A549 (cell line): Measurements from ENCODE around the gene AIG1. TPM values are rescaled to one million over a fixed set of nuclear protein-coding genes. Genes with fewer than 3 reads are reported as not detected.

Experiments used
- ATAC-seq, 2 experiments: fragments of 200-7000 bp in 1 of 2; fragments of >200 bp in 1 of 2; cut with Nextera tagmentation in 1 of 2; cut with Tn5 transposase in 1 of 2; 3 replicates each; pipeline versions ENCODE4 v1.8.0 to v1.9.1; 2018 to 2020; ENCODE audit warnings: mild to moderate bottlenecking in 1 of 2, moderate library complexity in 1 of 2
- CTCF ChIA-PET: fragments of 300-600 bp; sonication (Branson Sonifier 250); formaldehyde crosslinking; extraction: SDS; loops from one replicate; lab custom pipeline; 2021; ENCODE audit warnings: antibody characterized with exemption, inconsistent platforms; lab: Yijun Ruan, JAX
- POLR2A ChIA-PET: fragments of 350-600 bp; formaldehyde crosslinking; extraction: SDS; loops from one replicate; lab custom pipeline; 2021; ENCODE audit warnings: antibody characterized with exemption, inconsistent platforms; lab: Yijun Ruan, JAX
- DNase-seq, 2 experiments: peaks; one replicate each; pipeline versions ENCODE4 v3.0.0 to v3.0.0-alpha.2; 2011 to 2016; ENCODE audit warnings: low read depth in 1 of 2, low spot score in 1 of 2
- FAIRE-seq: peaks from 2 replicates; lab custom pipeline; 2011; peaks lifted over from hg19 to GRCh38; lab: Jason Lieb, UNC
- H3K27ac ChIP-seq, 2 experiments: fragments of >200 bp; sonication (Bioruptor Twin); formaldehyde crosslinking; 3 replicates each; pipeline ENCODE4 v1.5.1; 2016 to 2017
- H3K4me1 ChIP-seq: fragments of >200 bp; sonication (Bioruptor Twin); formaldehyde crosslinking; 3 replicates; pipeline ENCODE4 v1.6.1; 2016
- H3K4me2 ChIP-seq: fragments of >200 bp; sonication (Bioruptor Twin); formaldehyde crosslinking; 3 replicates; pipeline ENCODE4 v1.6.1; 2016
- H3K4me3 ChIP-seq: fragments of >200 bp; sonication (Bioruptor Twin); formaldehyde crosslinking; 3 replicates; pipeline ENCODE4 v1.5.1; 2016
- H3K9me3 ChIP-seq: fragments of >200 bp; sonication (Bioruptor Twin); formaldehyde crosslinking; 3 replicates; pipeline ENCODE4 v1.6.1; 2016
- BHLHE40 ChIP-seq: IDR thresholded peaks from 2 replicates; pipeline ENCODE4 v1.6.1; 2012; ENCODE audit warnings: low read depth, low read length, inconsistent platforms
- CBX8 ChIP-seq: fragments of 200-600 bp; sonication (generic); IDR thresholded peaks from 2 replicates; pipeline ENCODE4 v1.6.1; 2016
- CEBPB ChIP-seq, 2 experiments: fragments of >200 bp in 1 of 2; sonication (Bioruptor Twin) in 1 of 2; formaldehyde crosslinking in 1 of 2; IDR thresholded peaks; 2 replicates each; pipeline ENCODE4 v1.6.1; 2012 to 2016
- CHD2 ChIP-seq: fragments of 150-350 bp; IDR thresholded peaks from 2 replicates; pipeline ENCODE4 v1.6.1; 2014; ENCODE audit warnings: low read length; ENCODE audit not compliant: partially characterized antibody
- CHD4 ChIP-seq: fragments of 200-600 bp; sonication (generic); IDR thresholded peaks from 2 replicates; pipeline ENCODE4 v1.6.1; 2016; ENCODE audit warnings: antibody characterized with exemption, mild to moderate bottlenecking, borderline replicate concordance
- CTCF ChIP-seq: fragments of >200 bp; sonication (Bioruptor Twin); formaldehyde crosslinking; IDR thresholded peaks from 3 replicates; pipeline ENCODE4 v1.5.1; 2016
- FOSB ChIP-seq: fragments of 250-450 bp; sonication (Bioruptor Pico); IDR thresholded peaks from 2 replicates; pipeline ENCODE4 v1.5.0; 2020; ENCODE audit warnings: mild to moderate bottlenecking, moderate library complexity
- FOXS1 ChIP-seq: fragments of 250-450 bp; sonication (Bioruptor Pico); IDR thresholded peaks from 2 replicates; pipeline ENCODE4 v1.5.0; 2020; ENCODE audit warnings: mild to moderate bottlenecking, moderate library complexity
- GATA3 ChIP-seq: IDR thresholded peaks from 2 replicates; pipeline ENCODE4 v1.6.1; 2012; ENCODE audit warnings: borderline replicate concordance
- HDAC2 ChIP-seq: fragments of 200-600 bp; sonication (generic); IDR thresholded peaks from 2 replicates; pipeline ENCODE4 v1.6.1; 2016
- HOXA7 ChIP-seq: fragments of 250-450 bp; sonication (Bioruptor Pico); IDR thresholded peaks from 2 replicates; pipeline ENCODE4 v1.5.0; 2020; ENCODE audit warnings: mild to moderate bottlenecking, moderate library complexity
- HOXB13 ChIP-seq: fragments of 250-450 bp; sonication (Bioruptor Pico); IDR thresholded peaks from 2 replicates; pipeline ENCODE4 v1.5.0; 2020; ENCODE audit warnings: low read depth, mild to moderate bottlenecking, moderate library complexity
- JUNB ChIP-seq: fragments of >200 bp; sonication (Bioruptor Twin); formaldehyde crosslinking; IDR thresholded peaks from 2 replicates; pipeline ENCODE4 v1.6.1; 2016
- KDM5A ChIP-seq: fragments of 200-600 bp; sonication (generic); IDR thresholded peaks from 2 replicates; pipeline ENCODE4 v1.6.1; 2016; ENCODE audit warnings: antibody characterized with exemption, mild to moderate bottlenecking
- MAFK ChIP-seq: fragments of 450-650 bp; IDR thresholded peaks from 2 replicates; pipeline ENCODE4 v1.6.1; 2014; ENCODE audit not compliant: partially characterized antibody
- MAZ ChIP-seq: fragments of 150-350 bp; IDR thresholded peaks from 2 replicates; pipeline ENCODE4 v1.6.1; 2014; ENCODE audit warnings: antibody characterized with exemption, low read depth, low read length, borderline replicate concordance
- POLR2AphosphoS2 ChIP-seq: conservative IDR thresholded peaks from 2 replicates; pipeline ENCODE4 v1.6.1; 2012; ENCODE audit warnings: low read length, improper control_type of control experiment, inconsistent platforms
- RCOR1 ChIP-seq: fragments of 150-350 bp; IDR thresholded peaks from 2 replicates; pipeline ENCODE4 v1.6.1; 2014; ENCODE audit warnings: antibody characterized with exemption, low read length, low read depth
- RFX5 ChIP-seq: fragments of 450-650 bp; IDR thresholded peaks from 2 replicates; pipeline ENCODE4 v1.7.1; 2014; ENCODE audit warnings: antibody characterized with exemption, mild to moderate bottlenecking, moderate library complexity
- RNF2 ChIP-seq: fragments of 200-600 bp; sonication (generic); IDR thresholded peaks from 2 replicates; pipeline ENCODE4 v1.6.1; 2016; ENCODE audit warnings: low read depth, mild to moderate bottlenecking, antibody characterized with exemption, moderate library complexity, borderline replicate concordance
- SREBF2 ChIP-seq: fragments of 450-650 bp; IDR thresholded peaks from 2 replicates; pipeline ENCODE4 v1.6.1; 2014; ENCODE audit warnings: mild to moderate bottlenecking, moderate library complexity
- TFCP2L1 ChIP-seq: fragments of 250-450 bp; sonication (Bioruptor Pico); IDR thresholded peaks from 2 replicates; pipeline ENCODE4 v1.5.0; 2021; ENCODE audit warnings: mild to moderate bottlenecking
- WGBS: methylation state at CpG from one replicate; pipeline ENCODE4 v1.1.6; 2017; ENCODE audit errors: missing lambda C conversion rate; 5-methylcytosine and 5-hydroxymethylcytosine counted together
- polyA plus RNA-seq, 4 experiments: library from polyadenylated mRNA; depleted of rRNA in 3 of 4; stranded (reverse); fragments of >200 nt; fragmentation: RNase III in 1 of 4; extraction: RNeasy Plus Mini Kit Qiagen cat#74134 plus additional on column Dnase treatment in 1 of 4; gene quantifications; 2 replicates in 3 of 4; 3 replicates in 1 of 4; pipeline ENCODE4 v1.2.3, GENCODE V29; 2011 to 2017
- TF ChIP-seq, protein P1 (sequence below): fragments of 450-650 bp; IDR thresholded peaks from 2 replicates; pipeline ENCODE4 v1.6.1; 2014; ENCODE audit warnings: antibody characterized with exemption

Gene AIG1
- polyA plus RNA-seq, 2 of the 4 experiments (the other 2 are of a cell fraction): 29.5 to 38.3 TPM

DNA sequence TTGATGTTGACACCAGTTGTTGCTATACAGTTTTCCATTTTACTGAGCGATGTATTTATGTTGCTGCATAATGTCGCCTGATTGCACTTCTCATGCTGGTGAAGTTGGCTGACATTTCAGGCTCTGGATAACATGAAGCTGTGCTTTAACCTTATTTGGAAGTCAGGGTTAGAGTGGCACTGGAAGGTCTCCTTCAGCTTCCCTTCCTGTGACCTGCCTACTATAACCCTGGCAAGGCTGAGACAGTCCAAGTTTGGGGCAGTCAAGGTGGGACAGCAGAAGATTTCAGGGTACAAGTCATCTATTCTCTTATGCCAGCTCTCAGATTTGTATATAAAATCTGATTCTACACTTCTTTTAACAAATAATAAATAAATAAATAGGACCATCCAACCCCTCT is 127.6 kb downstream of the AIG1 start:
- Histone ChIP-seq H3K4me2 (no peak overlapping the region), H3K27ac (no peak overlapping the region), H3K9me3 (no peaks in the 10 kb centered on the region), H3K4me3 (no peak overlapping the region), H3K4me1 (no peaks in the 10 kb centered on the region)
- no peak for ATAC-seq
- CTCF ChIA-PET: no interaction called here
- POLR2A ChIA-PET: no interaction called here
- TF ChIP-seq CBX8 (no peak), MAZ (no peak), HOXA7 (CRISPR knock-in tag) (no peak), KDM5A (no peak), RFX5 (no peak)
- no peak for FAIRE-seq
- WGBS: 100% methylated on average over 2 of the region's 2 CpGs
- DNase-seq: no peak

- ATAC-seq (no peak), FAIRE-seq (no peak), DNase-seq (no peak)
- H3K27ac ChIP-seq: no peak overlapping the region
- H3K4me1 ChIP-seq: no peaks in the 10 kb centered on the region
- POLR2A ChIA-PET: no interaction called here
- CTCF ChIA-PET: no interaction called here
- no peak overlapping the region for H3K4me3 ChIP-seq
- TF ChIP-seq CEBPB (IDR thresholded peaks at IDR 0.05) (no peak), FOSB (no peak), SREBF2 (no peak)
- no peak overlapping the region for H3K4me2 ChIP-seq
- H3K9me3 ChIP-seq: no peaks in the 10 kb centered on the region
Observed at GRCh38 chr6:143191361-143191760, 130.7 kb downstream of the AIG1 start.

DNA sequence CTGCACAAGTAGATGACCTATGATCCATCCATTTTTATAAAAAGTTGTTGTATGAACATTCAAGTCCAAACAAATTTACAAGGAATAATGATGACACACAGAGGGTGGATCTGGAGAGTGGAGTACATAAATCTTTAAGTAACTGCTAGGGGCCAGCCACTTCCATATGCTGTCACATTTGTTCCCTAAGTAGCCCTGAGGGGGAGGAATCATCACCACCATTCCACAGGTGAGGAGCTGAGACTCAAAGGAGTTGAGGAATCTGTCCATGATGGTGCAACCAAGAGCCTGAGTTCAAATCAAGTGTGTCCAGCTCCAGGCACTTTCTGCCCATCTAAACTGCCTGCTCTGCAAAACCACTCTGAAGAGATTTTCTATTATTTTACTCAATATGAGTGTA is 132.1 kb downstream of the AIG1 start:
- Histone ChIP-seq H3K9me3 (no peaks in the 10 kb centered on the region), H3K4me1 (no peaks in the 10 kb centered on the region), H3K4me2 (no peak overlapping the region), H3K27ac (no peak overlapping the region), H3K4me3 (no peak overlapping the region)
- no peak for DNase-seq
- TF ChIP-seq HOXA7 (CRISPR knock-in tag) (no peak), HOXB13 (CRISPR knock-in tag) (no peak), HDAC2 (no peak), RCOR1 (no peak)
- no peak for ATAC-seq
- FAIRE-seq: no peak
- ChIA-PET CTCF (no interaction called here), POLR2A (no interaction called here)

GRCh38 chr6:143193571-143194094 is 132.9 kb downstream of the AIG1 start:
- TF ChIP-seq SREBF2: no peak
- ATAC-seq (no peak), FAIRE-seq (no peak), DNase-seq (no peak)
- no peak overlapping the region for H3K27ac ChIP-seq
- POLR2A ChIA-PET: no interaction called here
- CTCF ChIA-PET: no interaction called here
- WGBS: 93% methylated on average over 1 of the region's 1 CpG
- no peak overlapping the region for H3K4me2 ChIP-seq
- no peak overlapping the region for H3K4me3 ChIP-seq
- no peaks in the 10 kb centered on the region for H3K4me1 ChIP-seq
- no peaks in the 10 kb centered on the region for H3K9me3 ChIP-seq

GRCh38 chr6:143194095-143194589 is 133.5 kb downstream of the AIG1 start:
- H3K4me2 ChIP-seq: no peak overlapping the region
- CTCF ChIA-PET: no interaction called here
- TF ChIP-seq FOXS1 (CRISPR knock-in tag) (no peak), MAFK (no peak), GATA3 (no peak), POLR2AphosphoS2 (no peak), CHD2 (no peak), BHLHE40 (no peak), RNF2 (no peak), HDAC2 (no peak), JUNB (no peak), CTCF (no peak), CHD4 (no peak), TFCP2L1 (no peak), HOXB13 (CRISPR knock-in tag) (no peak)
- TF ChIP-seq, protein P1, sequence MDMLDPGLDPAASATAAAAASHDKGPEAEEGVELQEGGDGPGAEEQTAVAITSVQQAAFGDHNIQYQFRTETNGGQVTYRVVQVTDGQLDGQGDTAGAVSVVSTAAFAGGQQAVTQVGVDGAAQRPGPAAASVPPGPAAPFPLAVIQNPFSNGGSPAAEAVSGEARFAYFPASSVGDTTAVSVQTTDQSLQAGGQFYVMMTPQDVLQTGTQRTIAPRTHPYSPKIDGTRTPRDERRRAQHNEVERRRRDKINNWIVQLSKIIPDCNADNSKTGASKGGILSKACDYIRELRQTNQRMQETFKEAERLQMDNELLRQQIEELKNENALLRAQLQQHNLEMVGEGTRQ: no peak
- FAIRE-seq (no peak), ATAC-seq (no peak), DNase-seq (no peak)
- no peak overlapping the region for H3K4me3 ChIP-seq
- H3K27ac ChIP-seq: no peak overlapping the region
- H3K9me3 ChIP-seq: no peaks in the 10 kb centered on the region
- POLR2A ChIA-PET: no interaction called here
- WGBS: 85% methylated on average over 9 of the region's 9 CpGs
- H3K4me1 ChIP-seq: no peaks in the 10 kb centered on the region
